CD4-positive, alpha-beta T cell treated with Interleukin-10 for 1 hour (primary cell): Measurements from ENCODE around the gene TEX22.
A peak's percentile ranks its signal among the peaks of the same experiment; 100 is the strongest.
"Not testable (repeated sequence)": the region's sequence is repeated elsewhere in the genome, so short reads cannot be mapped to it uniquely, and the experiment has no call there.

Source experiments
- DNase-seq: peaks from one replicate; pipeline ENCODE4 v3.0.0-alpha.2; 2020

Gene TEX22, protein sequence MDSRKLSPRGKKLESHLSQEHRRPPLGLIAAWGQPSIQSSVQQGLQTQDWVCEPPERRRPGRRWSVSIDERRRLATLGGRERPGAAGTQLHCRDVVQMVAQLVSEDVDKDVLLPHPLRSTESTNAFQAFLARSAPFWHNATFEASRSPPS

DNA sequence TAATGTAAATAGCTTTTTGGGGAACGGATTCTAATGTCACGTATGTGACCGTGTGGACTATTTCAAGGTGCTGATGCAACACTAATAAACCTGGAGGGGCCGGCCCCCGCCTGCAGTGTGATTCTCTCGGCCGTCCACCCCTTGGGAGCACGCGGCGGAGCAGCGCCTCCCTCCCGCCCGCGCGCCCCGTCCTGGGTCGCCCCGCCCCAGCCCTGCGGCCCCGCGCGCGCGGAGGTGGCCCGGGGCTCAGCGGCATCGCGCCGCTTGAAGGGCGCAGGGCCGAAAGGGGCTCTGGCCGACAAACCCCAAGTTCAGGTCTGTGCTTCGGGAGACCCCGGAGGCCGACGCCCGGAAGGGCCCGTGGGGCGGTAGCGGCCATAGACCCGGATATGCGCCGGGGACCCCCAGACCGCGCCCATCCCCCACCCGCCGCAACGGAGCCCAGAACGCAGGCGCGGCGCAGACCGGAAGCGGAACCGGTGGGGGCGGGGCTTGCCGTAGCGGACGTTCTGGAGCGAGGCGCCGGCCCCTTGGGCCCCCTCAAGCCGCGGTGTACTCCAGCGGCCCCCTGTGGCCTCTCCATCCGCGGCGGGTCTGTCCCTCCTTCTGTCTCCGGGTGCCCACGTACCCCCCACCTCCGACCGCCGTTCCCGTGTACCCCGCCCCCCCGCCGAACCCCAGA, at the start of gene TEX22:
TSS of gene TEX22 (plus strand) at position 495 of the 682 bp plus-strand sequence. CDS start 803 bp downstream, outside the sequence.
- DNase-seq, result peak; percentile 88

DNA sequence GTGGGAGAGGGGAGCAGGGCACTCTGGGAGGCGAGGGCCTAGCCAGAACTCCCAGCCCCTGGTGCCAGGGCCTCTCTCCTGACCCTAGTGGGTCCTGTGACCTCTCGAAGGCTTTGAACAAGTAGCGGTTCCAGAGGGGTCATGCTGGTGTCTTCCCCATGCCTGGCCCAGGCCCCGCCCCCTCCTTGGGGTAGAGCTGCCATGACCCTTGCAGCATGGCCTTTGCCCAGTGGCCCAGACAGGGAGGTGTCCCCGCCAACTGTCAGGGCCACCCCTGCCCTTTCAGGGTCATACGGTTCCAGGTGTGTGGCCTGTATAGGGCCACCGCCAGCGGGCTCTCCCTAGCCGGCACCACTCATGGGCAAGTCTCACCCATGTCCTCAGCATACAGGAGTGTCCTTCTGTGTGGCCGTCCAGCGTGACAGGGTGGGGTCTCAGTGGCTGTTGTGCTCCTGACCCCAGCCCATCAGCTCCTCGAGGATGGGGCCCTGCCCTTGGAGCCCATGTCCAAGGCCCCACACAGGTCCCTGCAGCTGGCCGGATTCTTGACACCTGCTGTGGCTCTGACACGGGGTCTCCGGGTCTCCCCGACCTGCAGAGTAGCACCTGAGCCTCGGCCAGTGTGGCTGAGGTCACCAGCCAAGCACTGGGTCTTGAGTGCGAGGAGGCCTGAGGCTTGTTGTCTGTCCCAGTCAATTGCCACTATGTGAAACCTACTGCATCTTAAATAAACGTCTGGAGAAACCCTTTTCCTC, 49.2 kb upstream of the TEX22 start:
- no peak for DNase-seq

DNA sequence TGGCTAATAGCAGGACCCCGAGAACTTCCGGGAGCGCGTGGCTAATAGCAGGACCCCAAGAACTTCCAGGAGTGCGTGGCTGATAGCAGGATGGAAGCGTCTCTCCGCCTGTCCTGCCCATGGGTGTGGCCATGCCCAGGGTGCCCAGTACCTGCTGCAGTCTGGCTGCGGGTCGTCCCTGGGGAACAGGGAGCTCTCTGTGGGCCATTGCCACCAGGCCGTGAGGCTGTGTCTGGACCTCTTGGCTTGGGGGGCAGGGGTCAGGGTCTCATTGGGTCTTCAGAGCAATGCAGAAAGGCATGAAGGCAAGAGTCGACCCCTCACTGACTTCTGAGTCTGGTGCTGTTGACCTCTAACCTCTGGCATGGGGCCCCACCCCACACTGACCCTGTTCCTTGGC, 48.3 kb upstream of the TEX22 start:
- DNase-seq, result no peak

DNA sequence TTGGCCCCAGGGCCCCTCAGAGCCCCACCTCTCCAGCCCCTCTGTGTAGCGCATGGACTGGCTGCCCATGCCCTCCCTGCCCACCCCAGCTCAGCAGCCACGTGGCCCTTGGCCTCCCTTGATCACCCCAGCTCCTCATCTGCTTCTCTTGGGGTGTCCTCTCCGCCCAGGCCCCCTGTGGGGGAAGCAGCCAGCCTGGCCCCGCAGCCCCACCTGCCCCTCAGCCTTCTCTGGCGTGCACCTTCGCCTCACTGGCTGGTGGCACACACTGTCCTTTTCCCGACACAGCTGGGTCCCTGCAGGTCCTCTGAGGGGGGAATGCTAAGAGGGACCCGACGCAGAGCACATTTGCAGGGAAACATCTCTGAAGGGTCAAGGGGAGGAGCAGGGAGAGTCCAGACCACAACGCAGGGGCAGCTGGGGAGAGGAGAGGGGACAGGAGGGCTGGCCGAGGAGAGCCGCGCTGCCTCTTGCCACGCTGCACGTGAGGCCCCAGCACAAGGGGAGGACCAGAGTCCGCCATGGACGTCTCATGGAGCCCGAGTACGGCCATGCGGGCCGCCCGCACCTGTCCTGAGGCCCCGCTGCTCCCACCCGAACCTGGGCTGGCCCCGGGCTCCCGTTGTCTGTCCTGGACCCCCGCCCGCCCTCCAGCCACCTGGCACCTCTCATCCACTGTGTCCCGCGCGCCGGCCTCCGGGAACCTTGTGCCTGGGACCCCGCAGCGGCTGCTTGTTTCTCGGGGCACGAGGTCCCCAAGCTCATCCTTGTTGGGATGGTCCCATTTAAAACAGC, 47.7 kb upstream of the TEX22 start:
- no peak for DNase-seq

DNA sequence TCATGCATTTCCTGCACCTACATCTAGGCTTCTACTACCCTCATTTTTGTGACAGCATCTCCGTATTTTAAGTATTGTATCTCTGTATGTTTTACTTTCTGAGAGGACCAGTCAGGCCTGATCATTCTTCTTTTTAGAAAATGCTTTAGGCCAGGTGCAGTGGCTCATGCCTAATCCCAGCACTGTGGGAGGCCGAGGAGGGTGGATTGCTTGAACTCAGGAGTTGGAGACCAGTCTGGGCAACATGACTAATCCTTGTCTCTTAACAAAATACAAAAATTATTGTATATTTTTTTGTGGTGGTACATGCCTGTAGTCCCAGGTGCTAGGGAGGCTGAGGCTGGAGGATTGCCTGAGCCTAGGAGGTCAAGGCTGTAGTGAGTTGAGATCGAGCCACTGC, 46.9 kb upstream of the TEX22 start:
- DNase-seq, result no peak

DNA sequence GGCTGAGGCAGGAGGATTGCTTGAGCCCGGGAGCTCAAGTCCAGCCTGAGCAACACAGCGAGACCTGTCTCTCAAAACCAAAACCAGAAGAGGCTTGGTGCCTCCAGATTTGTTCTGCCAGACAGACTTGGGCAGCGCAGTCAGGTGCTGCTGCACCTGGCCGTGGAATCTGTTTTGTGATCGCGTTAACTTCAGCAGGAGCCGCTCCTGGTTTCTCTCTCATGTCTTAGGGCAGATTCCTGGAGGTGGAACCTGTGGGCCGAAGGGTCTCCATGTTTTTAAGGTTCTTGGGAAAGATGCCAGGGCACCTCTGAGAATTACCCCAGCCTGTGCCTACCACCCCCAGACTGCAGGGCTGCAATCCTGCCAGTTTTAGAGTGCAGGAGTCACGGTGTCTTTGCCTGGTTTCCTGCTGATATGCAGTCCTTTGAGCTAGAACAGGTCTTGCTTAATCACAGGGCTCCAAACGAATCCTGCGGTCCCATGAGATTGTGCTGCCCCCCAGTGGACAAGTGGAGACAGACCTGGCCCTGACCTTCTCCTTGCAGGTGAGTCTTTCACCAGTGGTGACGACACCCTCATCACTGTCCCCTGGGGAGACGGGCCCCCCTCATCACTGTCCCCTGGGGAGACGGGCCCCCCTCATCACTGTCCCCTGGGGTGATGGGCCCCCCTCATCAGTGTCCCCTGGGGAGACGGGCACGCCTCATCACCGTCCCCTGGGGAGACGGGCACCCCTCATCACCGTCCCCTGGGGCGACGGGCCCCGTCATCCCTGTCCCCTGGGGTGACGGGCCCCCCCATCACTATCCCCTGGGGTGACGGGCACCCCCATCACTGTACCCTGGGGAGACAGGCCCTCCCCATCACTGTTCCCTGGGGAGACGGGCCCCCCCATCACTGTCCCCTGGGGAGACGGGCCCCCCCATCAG, 46.2 kb upstream of the TEX22 start:
- DNase-seq, result peak; percentile 90

DNA sequence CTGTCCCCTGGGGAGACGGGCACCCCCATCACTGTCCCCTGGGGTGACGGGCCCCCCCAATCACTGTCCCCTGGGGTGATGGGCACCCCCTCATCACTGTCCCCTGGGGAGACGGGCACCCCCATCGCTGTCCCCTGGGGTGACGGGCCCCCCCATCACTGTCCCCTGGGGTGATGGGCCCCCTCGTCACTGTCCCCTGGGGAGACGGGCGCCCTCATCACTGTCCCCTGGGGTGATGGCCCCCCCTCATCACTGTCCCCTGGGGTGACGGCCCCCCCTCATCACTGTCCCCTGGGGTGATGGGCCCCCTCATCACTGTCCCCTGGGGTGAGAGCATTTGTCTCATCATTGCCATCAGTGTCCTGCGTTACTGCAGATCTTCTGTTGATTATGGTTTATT, 45.2 kb upstream of the TEX22 start:
- no peak for DNase-seq

DNA sequence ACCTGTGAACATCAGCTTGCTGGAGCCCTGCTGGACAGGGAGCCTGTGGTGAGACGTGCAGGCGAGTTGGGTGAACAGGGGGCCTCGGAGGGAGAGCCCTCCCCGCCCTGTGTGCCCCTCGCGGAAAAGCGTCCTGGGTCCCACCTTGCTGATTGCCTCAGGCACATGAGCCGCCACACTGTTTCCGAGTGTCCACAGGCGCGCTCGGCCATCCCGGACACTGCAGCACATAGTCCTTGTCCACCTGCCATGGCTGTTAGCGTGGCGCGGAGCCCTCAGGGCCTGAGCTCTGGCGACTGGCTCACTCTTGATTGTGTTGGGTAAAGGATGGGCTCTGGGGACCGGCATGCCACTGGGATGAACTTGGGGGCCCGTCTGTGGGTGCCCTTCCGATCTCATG, 43.8 kb upstream of the TEX22 start:
- DNase-seq, result no peak

DNA sequence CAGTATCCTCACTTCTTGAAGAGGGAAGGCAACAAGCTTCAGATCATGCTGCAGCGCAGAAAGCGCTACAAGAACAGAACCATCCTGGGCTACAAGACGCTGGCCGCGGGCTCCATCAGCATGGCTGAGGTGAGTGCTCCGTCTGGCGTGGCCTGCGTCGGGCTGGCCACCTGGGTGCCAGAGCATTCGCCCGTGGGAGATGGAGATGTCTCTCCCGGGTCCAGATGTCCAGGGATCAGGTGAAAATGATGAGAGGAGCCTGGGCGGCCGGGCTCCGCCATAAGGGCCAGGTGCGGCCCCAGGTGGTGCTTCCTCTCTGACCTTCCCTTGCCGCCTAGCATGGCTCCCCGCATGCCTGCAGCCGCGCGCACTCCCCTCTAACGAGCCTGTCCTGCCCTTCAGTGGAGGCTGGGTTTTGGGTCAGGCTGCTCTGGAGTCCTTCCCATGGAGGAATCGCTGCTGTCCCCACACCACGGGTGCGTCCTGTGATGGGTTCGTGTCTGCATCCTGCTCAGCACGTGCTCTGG, 43.2 kb upstream of the TEX22 start:
- no peak for DNase-seq

DNA sequence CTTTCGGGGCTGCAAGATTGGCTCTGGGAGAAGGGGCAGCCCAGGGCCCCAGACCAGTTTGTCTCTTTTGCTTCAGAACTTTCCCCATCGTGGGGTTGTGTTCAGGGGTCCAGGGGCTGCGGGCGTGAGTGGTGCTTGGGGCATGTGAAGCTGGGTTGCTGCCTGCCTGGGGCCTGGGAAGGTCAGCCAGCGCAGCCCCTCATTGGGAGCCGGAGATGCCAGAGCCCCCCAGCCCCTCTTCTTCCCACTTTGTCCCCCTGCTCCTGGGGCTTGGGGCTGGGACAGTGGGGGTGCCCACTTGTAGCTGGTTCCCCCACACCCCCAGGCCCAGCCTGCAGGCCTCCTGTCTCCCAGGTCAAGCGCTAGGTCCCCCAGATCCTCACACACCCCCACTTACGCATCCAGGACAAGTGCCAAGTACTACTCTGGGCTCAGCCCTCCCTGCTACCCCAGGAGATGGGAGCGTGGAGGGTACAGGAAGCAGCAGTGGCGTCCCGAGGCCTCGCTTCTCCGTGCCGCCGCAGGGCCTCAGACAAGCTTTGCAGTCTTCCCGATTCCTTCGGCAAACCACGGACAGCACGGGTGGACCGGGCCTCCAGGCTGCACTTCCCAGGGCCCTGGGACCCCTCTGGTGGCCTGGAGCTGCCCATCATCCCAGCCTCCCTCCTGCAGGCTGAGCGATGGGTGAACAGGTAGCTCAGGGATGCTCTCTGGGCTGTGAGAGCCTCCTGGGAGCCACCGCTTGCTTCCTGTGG, 42.3 kb upstream of the TEX22 start:
- no peak for DNase-seq

DNA sequence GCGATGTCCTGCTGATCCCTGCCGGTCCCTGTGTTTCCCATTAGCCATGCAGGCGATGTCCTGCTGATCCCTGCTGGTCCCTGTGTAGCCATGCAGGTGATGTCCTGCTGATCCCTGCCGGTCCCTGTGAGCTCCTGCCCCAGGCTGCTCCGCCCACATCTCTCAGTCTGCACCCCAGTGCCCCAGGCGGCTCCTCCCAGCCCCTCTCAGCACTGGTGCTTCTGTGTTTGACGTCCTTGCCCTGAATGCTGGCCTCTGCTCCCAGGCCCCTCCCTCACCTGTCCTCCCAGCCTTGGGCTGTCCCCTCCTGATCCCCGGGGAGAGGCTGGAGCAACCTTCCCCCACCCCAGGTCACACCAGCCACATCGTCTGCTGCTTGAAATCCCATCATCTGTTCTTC, 41.4 kb upstream of the TEX22 start:
- no peak for DNase-seq

DNA sequence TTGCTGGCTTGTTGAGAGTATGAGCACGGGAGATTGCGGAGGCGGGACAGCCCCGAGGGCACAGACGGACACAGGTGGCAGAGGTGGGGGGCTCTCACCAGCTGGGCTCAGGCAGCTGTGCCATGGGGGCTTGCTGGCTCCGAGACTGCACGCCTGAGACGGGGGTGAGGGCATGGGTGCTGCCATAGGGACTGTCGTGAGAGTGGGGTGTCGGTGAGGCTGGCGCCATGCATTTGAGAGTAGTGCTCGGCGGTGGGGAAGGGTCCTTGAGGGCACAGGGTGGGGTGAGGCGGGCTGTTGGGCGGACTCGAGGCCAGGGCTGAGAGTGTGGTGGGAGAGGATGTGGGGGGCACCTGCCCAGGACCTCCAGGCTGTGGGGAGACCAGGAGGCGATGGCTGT, 40.7 kb upstream of the TEX22 start:
- DNase-seq, result no peak

DNA sequence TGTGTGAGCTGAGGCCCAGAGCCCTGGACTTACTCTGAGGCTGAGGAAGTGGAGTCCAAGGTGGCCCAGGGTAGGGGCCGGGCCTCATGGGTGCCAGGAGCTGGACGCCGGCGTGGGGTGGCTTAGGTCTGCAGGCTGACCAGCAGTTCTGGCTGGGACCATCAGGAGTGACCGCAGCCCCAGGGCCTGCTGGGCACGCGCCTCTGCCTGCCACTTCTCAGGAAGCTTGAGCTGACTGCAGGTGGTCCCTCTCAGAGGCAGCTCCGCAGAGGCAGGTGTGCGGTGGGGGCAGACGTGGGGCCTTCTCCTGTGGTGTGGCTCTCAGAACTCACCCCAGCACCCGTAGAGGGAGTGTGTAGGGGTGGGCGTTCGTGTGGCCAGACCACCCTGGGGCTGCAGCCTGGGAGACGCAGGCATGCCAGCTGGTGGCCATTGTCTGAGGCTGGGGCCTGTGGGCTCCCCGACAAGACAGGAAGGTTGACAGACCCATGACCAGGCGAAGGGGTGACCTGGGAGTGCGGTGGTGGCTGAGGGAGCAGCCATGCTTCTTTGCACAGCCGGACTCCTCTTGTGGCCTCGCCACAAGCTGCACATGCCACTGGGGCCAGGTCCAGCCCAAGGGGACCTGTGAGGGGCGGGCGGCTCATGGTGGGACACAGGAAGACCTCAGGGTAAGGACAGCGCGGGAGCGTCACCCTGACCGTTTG, 40.0 kb upstream of the TEX22 start:
- DNase-seq, result no peak

DNA sequence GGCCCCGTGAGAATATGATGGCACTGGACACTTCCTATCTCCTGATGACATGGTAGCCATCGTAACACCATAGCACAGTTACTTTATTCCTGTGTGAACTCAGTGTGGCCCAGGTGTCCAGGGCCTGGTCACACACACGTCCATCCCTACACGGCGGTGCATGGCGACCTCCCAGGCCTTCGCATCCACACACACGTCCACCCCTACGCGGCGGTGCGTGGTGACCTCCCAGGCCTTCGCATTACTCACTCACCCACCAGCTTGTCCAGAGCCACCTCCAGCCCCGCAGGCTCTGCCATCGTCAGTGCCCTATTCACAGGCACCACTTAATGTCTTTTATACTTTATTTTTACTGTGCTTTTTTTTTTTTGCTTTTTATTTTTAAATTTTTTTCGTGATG, 39.4 kb upstream of the TEX22 start:
- DNase-seq, result no peak

DNA sequence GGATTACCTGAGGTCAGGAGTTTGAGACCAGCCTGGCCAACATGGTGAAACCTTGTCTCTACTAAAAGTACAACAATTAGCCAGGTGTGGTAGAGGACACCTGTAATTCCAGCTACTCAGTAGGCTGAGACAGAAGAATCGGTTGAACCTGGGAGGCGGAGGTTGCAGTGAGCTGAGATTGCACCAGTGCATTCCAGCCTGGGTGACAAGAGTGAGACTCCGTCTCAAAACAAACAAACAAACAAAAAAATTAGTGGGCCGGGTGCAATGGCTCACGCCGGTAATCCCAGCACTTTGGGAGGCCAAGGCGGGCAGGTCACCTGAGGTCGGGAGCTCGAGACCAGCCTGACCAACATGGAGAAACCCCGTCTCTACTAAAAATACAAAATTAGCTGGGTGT, 36.9 kb upstream of the TEX22 start:
- not testable (repeated sequence) for DNase-seq

DNA sequence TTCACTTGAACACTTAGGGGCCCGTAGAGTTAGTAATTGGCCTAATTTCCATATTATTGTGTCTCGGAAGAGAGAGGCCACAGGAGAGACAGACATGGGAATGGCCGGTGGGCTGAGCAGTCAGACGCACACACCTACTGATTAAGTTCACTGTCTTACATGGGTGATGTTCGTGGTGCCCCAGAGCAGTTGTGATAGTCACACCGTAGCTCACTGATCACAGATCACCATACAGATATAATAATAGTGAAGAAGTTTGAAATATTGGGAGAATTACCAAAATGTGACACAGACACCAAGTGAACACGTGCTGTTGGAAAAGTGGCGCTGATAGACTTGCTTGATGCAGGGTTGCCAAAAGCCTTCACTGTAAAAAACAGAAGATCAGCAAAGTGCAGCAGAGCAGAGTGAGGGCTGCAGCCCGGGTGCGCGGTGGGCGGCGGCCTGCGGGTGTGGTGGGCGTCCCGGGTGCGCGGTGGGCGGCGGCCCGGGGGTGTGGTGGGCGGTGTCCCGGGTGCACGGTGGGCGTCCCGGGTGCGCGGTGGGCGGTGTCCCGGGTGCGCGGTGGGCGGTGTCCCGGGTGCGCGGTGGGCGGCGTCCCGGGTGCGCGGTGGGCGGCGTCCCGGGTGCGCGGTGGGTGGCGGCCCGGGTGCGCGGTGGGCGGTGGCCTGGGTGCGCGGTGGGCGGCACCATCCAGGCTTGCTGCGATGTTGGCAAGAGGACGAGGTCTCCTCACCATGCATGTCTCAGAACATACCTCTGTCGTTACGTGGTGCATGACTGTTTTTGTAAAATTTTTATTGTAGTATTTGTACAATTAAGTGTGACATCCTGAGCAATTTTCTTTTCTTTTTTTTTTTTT, 34.3 kb upstream of the TEX22 start:
- peak; percentile 60 for DNase-seq

DNA sequence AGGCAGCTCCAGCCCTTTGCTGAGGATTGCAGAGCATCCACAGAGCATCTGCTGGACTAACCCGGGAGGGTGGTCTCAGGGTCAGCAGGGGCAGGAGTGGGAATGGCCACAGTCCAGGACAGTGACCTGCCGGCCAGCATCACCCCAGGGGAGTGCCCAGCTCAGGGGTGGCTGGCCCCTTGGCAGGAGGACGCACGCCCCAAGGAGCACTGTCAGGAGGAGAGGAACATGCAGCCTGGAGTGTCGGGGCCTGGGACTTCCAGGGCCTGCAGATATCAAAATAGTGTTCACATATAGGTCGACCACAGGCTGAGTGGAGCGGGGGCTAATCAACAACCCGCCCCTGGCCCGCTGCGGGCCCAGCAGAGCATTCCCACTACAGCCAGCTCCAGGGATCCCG, 33.2 kb upstream of the TEX22 start:
- DNase-seq, result no peak

DNA sequence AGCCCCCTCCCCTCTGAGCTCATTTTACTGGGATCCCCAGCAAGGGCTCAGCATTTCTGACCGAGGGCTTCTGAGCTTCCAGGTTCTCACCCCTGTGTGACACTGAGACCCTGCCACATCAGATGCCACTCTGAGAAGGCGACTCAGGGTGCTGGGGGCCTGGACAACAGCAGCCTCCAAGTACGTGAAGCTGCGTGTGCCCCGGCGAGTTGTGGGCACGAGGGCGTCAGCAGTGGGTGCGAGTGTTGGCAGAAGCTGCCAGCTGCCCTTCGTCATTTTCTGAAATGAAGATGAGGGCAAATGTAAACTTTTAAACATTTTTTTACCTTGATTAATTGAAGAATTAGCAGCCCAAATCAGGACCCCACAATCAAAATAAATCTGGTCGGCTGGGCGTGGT, 32.7 kb upstream of the TEX22 start:
- no peak for DNase-seq

DNA sequence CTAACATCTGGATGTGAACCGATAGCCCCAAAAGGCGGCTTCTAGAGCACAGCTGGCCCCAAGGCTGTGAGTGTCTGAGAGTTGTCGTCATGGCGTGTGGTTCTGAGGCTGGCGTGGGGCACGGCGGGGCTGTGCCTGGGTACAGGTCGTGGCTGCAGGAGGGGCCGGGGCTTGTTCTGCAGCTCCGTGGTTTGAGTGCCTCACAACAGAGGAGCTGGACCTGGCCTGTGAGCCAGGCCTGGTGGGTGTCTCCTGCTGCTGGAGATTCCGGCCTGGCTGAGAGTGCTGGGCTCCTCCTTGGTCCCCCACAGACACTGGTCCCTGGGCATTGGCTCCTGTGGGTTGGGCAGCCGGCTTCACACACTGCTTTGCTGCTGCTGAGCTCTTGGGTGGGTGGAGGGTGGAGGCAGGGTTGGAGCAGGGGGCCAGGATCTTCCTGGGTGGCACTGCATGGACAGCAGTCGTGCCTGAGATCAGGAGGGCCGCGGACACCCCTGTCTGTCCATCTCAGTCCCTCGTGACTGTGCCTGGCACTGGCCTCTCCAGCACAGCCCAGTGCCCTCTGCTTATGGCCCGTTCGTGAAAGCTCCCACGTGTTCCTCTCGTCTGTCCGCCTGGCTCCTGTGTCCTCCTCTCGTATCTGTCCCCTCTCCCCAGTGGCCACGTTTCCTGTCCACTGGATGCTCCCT, 31.8 kb upstream of the TEX22 start:
- DNase-seq, result no peak
